ENCODE results near the gene SDF4.

SDF4 gene

DNA sequence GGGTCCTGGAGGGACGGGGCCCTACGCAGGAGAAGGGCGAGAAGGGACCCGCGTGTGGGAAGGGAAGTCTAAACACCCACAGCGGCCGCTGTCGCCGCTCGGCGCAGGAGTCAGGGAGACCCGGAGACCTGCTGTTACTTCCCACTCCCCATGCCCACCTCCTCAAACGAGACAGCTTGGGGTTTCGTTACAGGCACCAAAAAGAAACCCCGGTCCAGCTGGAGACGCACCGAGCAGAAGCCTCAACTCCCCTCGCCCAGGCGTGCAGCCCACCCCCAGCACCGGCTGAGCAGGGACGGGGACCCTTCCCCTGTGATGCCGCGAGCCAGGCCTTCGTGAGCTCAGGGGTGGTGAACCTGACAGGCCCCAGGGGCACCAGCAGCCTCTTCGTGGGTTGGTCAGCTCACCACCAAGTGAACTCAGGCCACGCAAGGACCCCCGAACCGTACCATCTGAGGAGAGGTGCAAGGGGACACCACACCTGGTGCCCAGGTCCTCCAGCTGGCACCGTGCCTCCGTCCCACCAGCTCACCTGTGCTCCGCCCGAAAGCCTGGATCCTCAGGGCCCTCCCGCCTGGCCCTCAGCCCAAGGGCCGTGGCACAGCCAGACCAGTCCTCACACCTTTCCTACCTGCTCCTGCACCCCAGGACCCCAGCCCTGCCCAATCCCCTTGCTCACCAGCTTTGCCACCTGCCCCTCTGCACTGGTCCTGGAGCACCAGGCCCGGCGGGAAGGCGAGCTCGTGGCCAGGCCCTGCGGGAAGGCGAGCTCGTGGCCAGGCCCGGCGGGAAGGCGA is 5.0 kb downstream of the SDF4 start:
- FAIRE-seq: no peak

DNA sequence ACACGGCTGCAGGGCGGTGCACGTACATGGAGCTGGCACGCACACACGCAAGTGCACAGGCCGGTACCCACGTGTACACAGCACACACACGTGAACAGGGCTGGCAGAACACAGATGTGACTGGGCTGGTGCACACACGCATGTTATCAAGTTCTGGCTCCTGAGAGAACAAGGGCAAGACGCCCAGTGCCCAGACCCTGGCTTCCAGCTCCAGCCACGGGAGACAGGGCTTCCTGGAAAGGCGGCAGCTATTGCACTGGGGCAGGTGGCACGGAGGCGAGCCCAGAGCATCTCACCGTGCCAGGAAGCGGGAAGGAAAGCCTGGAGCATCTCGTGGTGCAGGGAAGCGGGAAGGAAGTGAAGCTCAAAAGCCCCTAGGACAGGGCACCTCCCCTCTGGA is 5.9 kb downstream of the SDF4 start:
- no peak for FAIRE-seq

DNA sequence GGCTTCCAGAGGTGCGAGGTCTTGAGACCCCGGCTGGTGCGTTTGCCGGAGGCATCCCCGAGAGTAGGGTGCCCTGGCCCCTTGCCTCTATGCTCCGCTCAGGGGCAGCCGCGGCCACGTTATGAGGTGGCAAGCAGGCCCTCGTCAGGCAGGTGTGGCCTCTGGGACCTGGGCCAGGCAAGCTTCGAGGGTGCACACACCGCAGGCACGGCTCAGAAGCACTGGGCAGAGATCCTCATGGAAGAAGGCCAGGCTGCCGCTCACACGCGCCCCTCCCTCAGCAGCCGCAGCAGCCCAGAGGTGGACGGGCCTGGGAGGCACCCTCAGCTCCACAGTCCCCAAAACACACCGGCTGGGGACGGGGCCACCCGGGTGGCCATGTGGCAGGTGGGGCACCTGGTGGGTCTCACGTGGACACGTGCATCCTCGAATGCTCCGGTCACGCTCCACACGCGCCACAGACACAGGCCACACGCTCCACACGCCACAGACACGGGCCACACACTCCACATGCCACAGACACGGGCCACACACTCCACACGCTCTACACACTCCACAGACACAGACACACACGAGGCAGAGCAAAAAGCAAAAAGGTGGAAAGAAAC is 6.5 kb downstream of the SDF4 start:
- FAIRE-seq: no peak

DNA sequence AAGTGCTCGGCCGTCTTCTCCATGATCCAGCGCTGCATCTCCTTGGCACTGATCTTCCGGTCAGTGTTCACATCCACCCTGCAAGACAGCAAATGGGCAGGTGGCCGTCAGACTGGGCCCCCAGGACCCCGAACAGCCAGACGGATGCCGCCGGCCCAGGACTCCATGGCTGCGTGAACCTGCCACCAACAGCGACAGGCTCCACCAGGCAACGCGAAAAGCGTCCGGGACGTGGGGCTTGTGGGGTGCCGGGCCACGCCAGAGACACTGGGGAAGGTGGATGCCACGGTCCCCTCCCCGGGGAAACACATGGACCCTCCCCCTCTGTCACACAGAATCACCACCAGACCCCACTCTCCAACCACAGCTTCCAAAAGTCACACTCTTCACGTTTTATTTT is 7.9 kb downstream of the SDF4 start:
- FAIRE-seq: no peak

DNA sequence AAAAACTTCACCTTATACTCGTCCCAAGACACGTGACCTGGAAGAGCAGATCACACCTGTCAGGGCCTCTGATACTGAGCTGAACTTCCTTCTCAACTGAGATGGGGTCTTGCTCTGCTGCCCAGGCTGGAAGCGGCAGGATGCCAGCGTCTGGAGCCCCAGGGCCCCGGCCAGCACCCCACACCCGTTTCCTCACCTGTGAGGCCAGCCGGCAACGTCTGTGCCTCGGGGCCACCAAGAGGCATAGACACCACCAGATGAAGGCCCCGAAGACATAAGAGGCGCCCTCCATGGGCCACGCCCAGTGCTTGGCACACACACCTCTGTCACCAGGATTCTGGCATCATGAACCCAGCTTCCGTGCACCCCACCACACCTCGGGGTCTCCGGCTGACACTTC is 8.5 kb downstream of the SDF4 start:
- no peak for FAIRE-seq

DNA sequence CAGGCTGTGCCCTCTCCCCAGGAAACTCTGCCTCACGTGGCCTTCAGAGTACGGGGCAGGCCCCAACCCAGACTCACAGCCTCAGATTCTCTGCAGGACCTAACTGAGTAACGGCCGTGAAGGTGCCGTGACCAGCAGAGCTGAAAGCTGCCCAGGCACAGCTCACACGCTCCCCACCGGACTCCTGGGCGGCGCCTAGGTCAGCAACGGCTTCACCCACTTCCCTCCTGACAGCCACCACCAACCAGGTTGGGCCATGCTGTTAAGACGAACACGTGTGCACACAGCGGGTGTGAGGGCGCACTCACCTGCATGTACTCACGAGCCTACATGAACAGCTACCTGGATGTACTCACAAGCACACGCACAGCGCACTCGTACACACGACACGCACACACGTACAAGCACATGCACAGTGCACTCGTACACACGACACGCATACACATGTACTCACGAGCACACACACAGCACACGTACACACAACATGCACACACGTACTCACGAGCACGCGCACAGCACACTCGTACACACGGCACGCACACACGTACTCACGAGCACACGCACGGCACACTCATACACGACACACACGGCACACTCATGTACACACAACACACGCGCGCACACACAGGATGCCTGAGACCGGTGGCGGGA is 9.1 kb downstream of the SDF4 start:
- no peak for FAIRE-seq

DNA sequence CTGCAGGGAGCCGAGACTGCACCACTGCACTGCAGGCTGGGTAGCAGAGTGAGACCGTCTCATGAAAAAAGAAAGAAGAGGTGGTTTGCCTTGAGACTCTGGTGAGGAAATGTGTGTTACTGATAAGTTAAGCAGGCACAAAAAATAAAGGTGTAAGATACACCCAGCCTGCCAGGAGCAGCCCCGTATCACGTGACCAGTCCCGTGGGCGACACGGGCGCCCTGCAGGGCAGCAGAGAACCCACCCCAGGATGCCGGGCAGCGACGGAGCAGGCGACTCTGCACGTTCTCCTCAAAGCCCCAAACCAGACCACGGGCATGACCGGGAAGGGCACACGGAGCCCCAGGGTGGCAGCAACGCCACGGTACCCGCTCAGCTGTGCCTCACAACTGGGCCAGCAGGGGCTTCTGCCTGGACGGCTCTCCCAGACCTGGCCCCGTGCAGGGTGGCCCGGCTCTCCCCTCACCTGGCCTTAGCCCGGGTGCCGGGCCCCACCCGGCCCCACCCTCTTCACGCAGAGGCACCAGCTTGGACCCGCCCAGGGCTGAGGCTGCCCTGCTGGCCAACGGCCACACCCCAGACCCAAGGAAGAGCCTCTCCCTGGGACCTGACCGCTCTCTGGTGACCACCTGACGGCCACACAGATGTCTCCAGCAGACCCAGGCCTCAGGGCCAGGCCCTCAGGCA is 9.8 kb downstream of the SDF4 start:
- FAIRE-seq: no peak

DNA sequence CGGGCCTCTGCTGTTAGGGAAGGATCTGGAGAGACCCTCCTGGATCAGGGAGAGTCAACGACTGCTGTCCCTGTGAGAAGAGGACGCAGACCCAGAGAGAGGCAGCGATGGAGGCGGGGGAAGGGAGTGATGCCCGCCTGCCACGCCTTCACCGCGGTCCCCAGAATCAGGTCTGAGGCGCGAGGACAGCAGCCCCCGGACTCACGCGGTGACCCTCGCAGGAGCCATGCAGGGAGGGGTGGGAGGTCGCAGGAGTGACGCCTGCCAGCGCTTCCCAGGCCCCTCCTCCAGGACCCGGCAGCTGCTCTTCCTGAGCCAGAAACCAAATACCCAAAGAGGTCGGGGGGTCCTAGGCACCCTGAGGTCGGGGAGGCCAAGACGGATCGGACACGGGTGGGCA is 11.6 kb downstream of the SDF4 start:
- no peak for FAIRE-seq

DNA sequence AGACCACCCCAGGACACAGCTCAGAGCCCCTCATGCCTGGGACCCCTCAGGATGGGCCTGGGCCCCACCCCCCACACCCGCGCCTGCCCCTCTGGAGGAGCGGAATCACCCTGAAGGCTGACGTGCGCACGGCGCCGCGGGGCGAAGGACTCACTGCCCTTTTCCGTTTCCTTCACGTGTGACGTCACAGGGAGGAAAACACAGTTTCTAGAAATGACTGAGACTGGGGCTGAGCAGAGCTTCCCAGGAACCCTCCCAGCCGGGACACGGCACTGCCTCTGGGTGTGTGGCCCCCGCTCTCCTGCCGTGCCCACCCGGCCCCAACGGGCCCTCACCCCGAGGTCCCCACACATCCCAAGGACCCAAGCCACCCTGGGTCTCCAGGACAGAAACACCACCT is 12.5 kb downstream of the SDF4 start:
- no peak for FAIRE-seq

DNA sequence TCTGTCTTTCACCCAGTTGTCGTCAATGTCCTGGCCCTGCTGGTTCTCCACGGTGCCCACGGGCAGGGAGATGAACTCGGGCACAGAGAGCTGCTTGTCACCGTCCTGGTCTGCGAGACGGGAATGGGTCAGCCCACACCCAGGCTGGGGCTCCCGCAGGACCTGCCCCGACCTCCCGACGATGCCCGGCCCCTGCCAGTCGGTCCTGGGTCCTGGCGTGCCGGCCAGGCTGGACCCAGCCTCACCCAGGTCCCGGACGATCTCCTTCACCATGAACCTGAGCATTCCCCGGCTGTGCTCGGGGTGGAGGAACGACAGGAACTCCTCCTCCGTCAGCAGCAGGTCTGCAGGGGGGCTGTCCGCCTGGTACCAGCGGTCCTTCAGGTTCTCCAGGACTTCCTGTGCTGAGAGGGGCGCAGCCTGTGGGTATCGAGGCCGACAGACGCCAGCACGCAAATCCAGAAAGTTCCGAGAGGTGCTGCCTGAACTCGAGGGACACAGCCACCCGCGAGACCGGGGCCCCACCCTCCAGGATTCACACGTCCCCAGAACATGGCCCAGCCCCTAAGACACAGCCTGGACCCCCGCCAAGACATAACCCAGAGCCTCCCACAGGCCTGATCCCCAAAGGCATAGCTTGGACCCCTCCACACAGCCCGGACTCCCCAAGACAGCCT is 13.1 kb downstream of the SDF4 start:
- no peak for FAIRE-seq

DNA sequence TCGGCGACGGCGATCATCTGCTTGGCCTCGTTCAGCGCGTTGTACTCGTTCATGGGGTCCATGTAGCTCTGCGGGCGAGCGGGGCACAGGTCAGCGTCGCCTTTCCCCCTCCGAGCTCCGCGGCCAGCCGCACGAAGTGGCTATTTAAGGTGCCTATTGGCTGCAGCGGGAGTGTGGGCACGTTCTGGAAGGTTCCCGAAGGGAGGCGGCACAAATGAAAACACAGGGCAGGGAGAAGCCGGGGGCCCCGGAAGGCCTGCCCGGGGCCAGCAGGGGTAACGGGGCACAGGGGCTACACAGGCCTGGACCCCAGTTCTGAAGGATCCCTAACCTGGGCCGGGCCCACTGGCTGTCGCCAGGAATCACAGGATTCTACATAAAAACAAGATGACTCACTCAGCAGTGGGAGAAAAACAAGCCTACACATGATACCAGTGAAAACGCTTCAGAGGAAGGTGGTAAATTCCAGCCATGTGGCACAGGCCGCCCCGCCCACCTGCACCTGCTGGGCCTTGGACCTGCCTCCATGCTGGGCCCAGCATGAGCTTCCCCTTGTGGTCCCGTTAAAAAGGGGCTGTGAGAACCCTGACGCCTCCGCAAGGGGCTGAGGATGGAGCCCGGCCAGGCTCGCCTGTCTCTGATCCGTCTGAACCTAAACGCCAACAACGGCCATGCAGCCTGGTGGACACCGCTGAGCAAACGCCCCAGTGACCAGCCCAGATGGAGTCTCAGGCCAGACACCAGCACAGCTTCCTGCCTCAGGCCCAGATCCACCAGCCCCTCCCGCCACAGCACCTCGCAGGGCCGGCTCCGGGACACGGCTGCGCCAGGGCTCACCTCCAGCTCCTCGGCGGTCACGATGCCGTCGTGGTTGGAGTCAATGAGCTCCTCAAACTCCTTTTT is 13.9 kb downstream of the SDF4 start:
- no peak for FAIRE-seq

DNA sequence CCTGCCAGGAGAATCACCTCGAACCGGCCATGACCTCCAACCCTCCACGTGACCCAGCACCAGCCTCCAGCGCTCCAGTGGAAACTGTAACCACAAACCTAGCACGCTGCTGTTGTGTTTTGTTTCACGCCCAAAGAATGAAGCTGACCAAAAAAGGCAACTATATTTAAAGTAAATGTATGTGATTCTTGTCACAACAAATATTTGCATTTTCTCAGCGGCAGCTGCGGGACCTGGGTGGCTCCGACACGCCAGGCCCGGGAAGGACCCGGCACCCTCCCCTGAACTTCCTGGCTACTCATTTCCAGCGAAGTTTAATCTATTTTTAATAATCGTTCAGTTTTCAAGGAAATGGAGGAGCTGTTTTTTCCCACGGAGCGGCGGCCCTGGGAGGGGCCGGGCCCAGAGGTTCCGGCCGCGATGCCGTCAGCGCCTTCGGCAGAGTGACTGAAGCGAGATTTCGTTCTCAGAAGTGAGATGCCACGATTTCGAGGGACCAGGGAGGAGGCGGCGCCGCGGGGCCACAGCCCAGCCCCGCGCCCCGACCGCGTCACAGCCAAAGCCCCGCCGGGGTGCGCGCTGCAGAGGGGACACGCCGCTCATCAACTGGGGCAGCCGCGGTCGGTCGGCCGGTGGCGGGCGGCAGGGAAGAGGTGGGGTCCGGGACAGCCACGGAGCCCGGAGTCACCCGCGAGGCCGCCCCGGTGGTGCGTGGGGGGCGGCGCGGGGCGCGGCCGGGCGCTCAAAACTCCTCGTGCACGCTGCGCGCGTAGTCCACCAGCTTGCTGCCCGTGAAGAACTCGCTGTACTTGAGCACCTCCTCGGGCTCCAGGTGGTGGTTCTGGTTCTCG is 14.8 kb downstream of the SDF4 start:
- no peak for FAIRE-seq

DNA sequence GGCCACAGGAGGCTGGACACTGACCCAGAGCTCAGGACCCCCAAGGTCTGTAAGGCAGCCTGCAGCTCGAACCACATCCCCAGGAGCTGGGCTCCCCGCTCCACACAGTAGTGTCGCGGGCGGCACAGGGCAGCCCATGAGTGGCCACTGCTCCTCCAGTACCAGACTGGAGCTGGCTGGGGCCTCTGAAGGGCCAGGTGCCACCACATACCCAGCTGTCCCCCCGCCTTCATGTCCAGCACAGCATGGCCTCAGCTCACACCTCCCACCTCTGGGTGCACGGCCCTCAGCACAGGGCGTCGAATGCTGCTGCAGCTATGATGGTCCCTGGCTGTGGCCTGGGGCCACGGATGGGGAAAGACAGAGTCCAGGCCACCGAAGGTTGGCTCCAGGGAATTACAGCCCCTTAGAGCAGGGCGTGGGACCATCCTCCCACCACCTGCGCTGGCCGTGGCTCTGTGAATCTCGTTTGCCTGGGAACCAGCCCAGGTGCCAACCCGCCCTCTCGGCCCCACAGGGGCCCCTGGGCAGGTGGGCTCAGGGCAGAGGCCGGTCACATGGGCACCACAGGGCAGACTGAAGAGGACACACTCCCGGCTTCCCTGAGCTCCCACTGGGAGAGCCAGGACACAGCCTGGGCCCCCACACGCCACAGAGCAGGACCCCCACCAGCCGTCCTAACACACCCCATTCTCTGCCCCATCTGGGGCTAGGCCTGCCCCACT is 15.8 kb downstream of the SDF4 start:
- no peak for FAIRE-seq

DNA sequence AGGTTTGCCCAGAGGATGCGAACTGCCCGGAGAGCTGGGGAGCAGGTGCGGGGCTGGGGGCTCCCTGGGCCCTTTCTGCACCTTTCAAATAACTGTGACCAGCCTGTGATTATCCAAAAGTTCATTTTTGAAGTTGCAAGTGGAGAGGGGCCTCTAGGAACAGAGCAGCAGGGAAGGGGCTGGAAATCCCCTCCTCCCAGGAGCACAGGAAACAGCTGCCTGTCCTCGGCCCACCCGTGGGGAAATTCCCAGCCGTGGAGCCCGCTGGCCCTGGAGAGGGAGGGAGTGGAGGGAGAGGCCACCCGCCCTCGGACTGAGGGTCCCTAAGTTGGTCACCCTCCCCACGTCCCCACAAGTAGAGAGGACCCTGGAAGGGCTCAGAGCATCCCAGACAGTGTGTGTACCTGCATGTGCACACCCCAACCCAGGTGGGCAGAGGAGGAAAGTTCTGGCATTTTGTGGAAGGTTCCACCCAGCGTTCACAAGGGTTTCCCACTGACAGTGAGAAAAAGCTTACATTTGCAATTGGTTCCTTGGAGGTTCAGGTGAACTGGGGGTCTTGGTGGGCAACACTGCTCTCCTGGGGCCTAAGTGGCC is 16.6 kb downstream of the SDF4 start:
- FAIRE-seq: no peak

DNA sequence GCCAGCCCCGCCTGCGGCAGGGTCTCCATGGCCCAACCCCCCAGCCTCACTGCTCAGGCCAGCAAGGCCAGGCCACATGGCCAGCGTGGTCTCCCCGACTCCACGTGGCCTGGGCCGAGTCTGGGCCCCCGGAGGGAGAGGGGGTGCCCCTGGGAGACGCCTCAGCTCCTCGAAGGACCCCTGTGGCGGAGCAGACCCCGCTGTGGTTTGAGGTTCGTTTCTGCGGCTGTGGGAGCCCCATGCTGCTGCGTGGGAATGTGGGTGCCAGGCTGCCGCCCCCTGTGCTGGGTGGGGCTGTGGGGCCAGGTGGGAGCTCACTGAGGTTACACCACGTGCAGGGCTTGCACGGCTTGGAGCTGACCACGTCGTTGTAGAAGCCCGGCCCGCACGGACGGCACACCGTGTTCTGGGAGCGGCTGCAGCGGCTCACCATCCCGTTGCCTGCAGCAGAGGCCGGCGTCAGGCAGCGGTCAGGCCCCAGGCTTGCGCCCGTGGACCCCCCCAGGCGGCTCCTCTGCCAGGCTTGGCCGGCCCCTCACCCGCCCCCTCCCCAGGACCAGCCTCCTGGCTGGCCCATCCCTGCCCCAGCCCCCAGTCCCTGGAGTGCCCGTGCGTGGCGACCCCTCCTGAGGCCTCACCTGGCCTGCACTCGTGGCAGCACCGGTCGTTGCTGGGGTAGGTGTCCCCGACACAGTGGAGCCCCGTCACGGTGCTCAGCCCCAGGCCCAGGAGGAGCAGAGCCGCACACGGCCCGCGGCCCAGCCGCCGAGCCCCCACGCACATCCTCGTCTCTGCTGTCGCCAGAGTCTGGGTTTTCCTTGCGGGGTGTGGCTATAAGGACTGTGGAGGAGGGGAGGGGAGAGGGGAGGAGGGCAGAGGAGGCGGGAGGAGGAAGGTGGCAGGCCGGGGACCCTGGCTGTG is 18.2 kb downstream of the SDF4 start, which contains the start of gene TNFRSF4:
TSS of gene TNFRSF4 (minus strand) at position 809 of the 921 bp plus-strand sequence. CDS start at position 783, 26 bp downstream.
- no peak for FAIRE-seq

DNA sequence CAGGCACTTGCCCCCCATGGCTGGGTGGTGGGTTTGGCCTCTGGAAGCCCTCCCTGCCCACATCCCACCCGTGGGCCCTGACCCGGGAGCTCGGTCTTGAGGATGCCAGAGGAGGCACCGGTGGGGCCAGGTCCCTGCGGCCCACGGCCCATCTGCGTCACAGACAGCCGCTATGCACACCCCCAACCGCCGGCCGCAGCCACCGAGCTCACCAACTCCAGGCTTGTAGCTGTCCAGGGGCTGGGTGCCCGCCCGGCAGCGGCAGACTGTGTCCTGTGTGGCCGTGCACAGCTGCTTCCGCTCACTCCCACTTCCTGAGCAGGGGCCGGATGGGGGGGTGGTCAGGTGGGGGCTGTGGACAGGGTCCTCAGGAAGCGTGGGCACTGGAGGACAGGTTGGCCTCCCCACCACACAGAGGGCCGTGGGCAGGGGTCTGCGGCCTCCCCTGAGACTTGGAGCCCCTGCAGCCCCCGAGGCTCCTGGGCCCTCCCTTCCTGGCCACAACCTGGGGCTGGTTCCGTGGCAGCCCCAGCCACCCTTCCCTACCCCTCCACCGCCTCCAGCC is 18.9 kb downstream of the SDF4 start:
- FAIRE-seq: no peak

DNA sequence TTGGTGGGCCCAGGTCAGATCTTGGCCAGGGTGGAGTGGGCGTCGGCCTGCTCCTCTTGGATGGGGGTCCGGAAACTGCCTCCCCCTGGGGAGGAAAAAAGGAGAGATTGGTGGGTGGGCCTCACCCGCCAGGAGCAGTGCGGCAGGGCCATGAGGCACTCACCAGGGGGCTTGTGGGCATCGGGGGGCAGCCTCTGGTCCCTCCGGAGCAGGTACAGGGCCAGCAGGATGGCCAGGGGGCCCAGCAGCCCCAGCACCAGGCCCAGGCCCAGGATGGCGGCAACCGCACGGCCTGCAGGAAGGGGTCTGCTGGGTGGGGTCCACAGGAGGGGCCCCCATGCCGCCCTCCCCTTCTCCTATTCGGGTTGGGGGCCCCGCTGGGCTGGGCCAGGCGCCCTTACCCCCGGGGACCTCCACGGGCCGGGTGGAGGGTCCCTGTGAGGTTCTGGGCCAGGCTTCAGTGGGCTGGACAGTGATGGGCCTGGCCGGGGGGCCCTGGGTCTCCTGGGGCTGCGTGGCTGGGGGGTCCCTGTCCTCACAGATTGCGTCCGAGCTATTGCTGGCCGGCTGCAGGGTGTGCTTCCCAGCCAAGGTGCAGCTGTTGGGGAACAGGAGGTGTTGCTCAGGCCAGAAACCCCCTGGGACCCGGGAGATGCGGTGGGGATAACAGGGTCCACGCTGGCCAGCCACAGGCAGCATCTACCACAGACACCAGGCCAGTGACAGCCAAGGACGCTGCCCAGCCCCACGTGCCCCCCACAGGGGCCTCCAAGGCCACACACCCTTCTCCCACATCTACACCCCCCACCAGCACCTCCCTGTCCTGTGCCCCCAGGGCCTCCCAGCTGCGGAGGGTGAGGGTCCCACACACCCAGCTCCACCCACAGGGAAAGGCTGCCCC is 20.0 kb downstream of the SDF4 start:
- FAIRE-seq: no peak
